Uterus (tissue), 4 donors: ENCODE measurements around the gene ZNF827. TPM values are rescaled to one million over a fixed set of nuclear protein-coding genes. Genes with fewer than 3 reads are reported as not detected.

Experiments used
- DNase-seq, 2 donors: peaks; one replicate each; pipeline ENCODE4 v3.0.0-alpha.2; 2019 to 2020
- H3K27ac ChIP-seq, 2 donors: fragments of 200-600 bp; sonication (generic); 1 replicate in 1 of 2; 2 replicates in 1 of 2; pipeline ENCODE4 v1.5.1; 2016 to 2018
- H3K27me3 ChIP-seq, 2 donors: fragments of 200-600 bp; sonication (generic); one replicate each; pipeline ENCODE4 v1.5.1; 2018 to 2019; ENCODE audit warnings: control low read depth in 1 of 2
- H3K36me3 ChIP-seq, 2 donors: fragments of 200-600 bp; sonication (generic); one replicate each; pipeline ENCODE4 v1.5.1; 2019; ENCODE audit warnings: control low read depth in 1 of 2
- H3K4me1 ChIP-seq, 2 donors: fragments of 200-600 bp; sonication (generic); one replicate each; pipeline ENCODE4 v1.5.1; 2018 to 2019; ENCODE audit warnings: control low read depth in 1 of 2
- H3K4me3 ChIP-seq, 2 donors: fragments of 200-600 bp; sonication (generic); 1 replicate in 1 of 2; 2 replicates in 1 of 2; pipeline ENCODE4 v1.5.1; 2018 to 2019; ENCODE audit warnings: mild to moderate bottlenecking in 1 of 2
- H3K9me3 ChIP-seq, 2 donors: fragments of 200-600 bp; sonication (generic); one replicate each; pipeline ENCODE4 v1.5.1; 2019; ENCODE audit warnings: control low read depth in 1 of 2
- POLR2A ChIP-seq, 2 donors: fragments of 450-650 bp; IDR thresholded peaks; one replicate each; pipeline ENCODE4 v1.6.1; 2016; ENCODE audit warnings: antibody characterized with exemption in 2 of 2, mild to moderate bottlenecking in 1 of 2, moderate library complexity in 1 of 2
- intact Hi-C: fragments of 100-400 bp; cut with DNase I; formaldehyde crosslinking; loops from one replicate; pipeline ENCODE4 v1.15.1; 2023; ENCODE audit warnings: low total_unique reads
- total RNA-seq, 4 donors: library from RNA; depleted of rRNA in 3 of 4; stranded (reverse); fragments of >200 nt in 3 of 4; gene quantifications; one replicate each; pipeline versions ENCODE4 v1.1.0 to v1.2.4, GENCODE V29; 2014 to 2023
- TF ChIP-seq, protein P1 (sequence below), 4 experiments: fragments of 200-600 bp in 2 of 4; fragments of 450-650 bp in 2 of 4; sonication (generic) in 2 of 4; IDR thresholded peaks; one replicate each; pipeline ENCODE4 v1.5.1; 2016 to 2019; ENCODE audit warnings: antibody characterized with exemption in 4 of 4, mild to moderate bottlenecking in 2 of 4, moderate library complexity in 1 of 4
- donor health status: DM: yes; HTN: yes; CAD: no.

ZNF827 gene
- total RNA-seq, 4 donors from 2014 or later = 2.9 to 33.1 (median 14.2) TPM

DNA sequence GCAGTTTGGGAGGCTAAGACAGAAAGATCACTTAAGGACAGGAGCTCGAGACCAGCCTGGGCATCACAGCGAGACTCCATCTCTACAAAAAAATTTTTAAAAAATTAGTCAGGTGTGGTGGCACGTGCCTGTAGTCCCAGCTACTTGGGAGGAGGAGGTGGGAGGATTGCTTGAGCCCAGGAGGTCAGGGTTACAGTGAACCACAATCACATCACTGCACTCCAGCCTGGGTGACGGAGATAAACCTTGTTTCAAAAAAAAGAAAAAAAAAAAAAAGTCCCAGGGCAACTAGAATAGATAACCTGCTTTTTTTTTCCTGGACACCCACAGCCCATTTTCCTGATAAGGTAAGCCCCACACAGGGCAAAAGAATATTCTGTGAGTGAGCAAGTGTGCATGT lies 162.4 kb downstream of the ZNF827 start:
- TF ChIP-seq, protein P1, sequence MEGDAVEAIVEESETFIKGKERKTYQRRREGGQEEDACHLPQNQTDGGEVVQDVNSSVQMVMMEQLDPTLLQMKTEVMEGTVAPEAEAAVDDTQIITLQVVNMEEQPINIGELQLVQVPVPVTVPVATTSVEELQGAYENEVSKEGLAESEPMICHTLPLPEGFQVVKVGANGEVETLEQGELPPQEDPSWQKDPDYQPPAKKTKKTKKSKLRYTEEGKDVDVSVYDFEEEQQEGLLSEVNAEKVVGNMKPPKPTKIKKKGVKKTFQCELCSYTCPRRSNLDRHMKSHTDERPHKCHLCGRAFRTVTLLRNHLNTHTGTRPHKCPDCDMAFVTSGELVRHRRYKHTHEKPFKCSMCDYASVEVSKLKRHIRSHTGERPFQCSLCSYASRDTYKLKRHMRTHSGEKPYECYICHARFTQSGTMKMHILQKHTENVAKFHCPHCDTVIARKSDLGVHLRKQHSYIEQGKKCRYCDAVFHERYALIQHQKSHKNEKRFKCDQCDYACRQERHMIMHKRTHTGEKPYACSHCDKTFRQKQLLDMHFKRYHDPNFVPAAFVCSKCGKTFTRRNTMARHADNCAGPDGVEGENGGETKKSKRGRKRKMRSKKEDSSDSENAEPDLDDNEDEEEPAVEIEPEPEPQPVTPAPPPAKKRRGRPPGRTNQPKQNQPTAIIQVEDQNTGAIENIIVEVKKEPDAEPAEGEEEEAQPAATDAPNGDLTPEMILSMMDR (IDR thresholded peaks at IDR 0.05) = no peak
- TF ChIP-seq POLR2A (IDR thresholded peaks at IDR 0.05) = no peak
- Histone ChIP-seq H3K27ac (no peak overlapping the region), H3K36me3 (no peaks in the 10 kb centered on the region), H3K4me3 (no peak overlapping the region), H3K9me3 (no peaks in the 10 kb centered on the region), H3K4me1 (no peaks in the 10 kb centered on the region), H3K27me3 (no peaks in the 10 kb centered on the region)
- intact Hi-C loops = no loop called here
- DNase-seq = no peak

- no peaks in the 10 kb centered on the region for H3K36me3 ChIP-seq
- no peak overlapping the region for H3K4me3 ChIP-seq
- no peaks in the 10 kb centered on the region for H3K4me1 ChIP-seq
- H3K27ac ChIP-seq = no peak overlapping the region
- no peak for DNase-seq
- no peaks in the 10 kb centered on the region for H3K27me3 ChIP-seq
- intact Hi-C loops = no loop called here
- TF ChIP-seq, protein P1 (IDR thresholded peaks at IDR 0.05) = no peak
- no peak for TF ChIP-seq POLR2A (IDR thresholded peaks at IDR 0.05)
- H3K9me3 ChIP-seq = no peaks in the 10 kb centered on the region
Measured at GRCh38 chr4:145775406-145775805, 163.2 kb downstream of the ZNF827 start.

DNA sequence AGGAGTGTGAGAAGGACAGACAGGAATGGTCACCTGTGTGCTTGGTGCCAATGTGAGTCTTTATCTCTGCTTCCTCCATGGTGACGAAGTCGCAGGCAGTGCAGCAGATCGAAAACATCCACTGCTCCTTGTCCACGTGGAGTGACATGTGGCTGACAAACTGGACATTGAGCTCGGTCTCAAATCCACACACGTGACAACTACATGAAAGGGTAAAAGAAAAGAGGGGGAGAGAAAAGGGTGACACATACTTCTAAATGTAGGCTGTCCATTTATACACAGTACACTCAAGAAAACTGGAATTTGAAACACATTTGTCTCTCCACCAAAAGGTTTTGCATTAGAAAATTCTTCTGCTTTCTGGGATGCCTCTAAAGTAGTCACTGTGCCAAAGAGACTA lies 164.2 kb downstream of the ZNF827 start:
- intact Hi-C loops = no loop called here
- Histone ChIP-seq H3K27ac (no peak overlapping the region), H3K36me3 (no peaks in the 10 kb centered on the region), H3K27me3 (no peaks in the 10 kb centered on the region), H3K9me3 (no peaks in the 10 kb centered on the region), H3K4me1 (no peaks in the 10 kb centered on the region), H3K4me3 (no peak overlapping the region)
- DNase-seq = no peak
- TF ChIP-seq POLR2A (IDR thresholded peaks at IDR 0.05) = no peak
- TF ChIP-seq, protein P1 (IDR thresholded peaks at IDR 0.05) = no peak

DNA sequence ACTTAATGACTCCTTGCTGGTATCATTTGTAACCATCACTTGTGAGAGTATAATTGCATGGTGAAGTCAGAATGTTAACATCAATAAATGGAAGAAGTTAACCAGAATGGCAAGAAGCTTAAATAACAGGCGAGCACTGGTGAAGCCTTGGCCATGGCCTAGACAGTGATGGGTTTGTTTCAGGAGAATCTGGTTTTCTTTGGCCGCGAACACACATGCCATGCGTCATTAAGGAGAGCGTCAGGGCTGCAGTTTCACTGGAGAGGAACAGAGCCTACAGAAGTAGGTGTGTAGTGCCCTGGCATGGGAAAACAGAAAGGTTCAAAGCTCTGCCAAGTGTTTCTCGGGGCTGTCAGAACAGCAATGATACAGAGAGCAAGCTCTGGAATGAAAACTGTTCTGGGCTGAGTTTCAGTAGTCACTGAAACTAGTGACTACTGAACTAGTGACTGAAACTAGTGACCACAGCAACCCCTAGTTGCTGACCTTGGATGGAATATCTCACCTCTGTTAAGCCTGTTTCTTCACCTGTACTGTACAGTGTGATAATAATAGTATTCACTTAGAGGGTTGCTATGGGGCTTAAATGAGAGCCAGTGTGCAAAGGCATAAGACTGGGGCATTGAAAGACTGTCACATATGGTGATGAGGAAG lies 164.9 kb downstream of the ZNF827 start:
- peak in 1 of 2 donors; percentile 24 for DNase-seq
- no peaks in the 10 kb centered on the region for H3K9me3 ChIP-seq
- intact Hi-C loops = no loop called here
- no peaks in the 10 kb centered on the region for H3K27me3 ChIP-seq
- H3K36me3 ChIP-seq = no peaks in the 10 kb centered on the region
- no peaks in the 10 kb centered on the region for H3K4me1 ChIP-seq
- TF ChIP-seq, protein P1 (IDR thresholded peaks at IDR 0.05) = no peak
- no peak for TF ChIP-seq POLR2A (IDR thresholded peaks at IDR 0.05)
- H3K4me3 ChIP-seq = no peak overlapping the region
- H3K27ac ChIP-seq = peak overlapping the region; percentile 22 to 37

DNA sequence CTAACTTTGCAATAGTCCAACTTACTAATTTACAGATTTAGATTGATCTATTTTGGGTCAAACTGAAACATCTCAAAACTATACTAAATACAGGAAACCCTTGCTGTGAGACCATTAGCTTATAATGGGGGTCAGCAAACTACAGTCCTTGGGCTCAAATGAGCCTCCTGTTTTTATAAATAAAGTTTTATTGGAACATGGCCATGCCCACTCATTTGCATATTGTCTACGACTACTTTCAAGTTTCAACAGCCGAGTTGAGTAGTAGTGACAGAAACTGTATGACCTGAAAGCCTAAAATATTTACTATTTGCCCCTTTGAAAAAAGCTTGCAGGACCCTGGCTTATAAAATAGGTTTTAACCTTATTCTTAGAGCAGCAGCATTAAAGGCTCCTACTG lies 166.3 kb downstream of the ZNF827 start:
- no peak for DNase-seq
- Histone ChIP-seq H3K27ac (no peak overlapping the region), H3K27me3 (no peaks in the 10 kb centered on the region), H3K4me1 (no peaks in the 10 kb centered on the region), H3K36me3 (no peaks in the 10 kb centered on the region), H3K9me3 (no peaks in the 10 kb centered on the region), H3K4me3 (no peak overlapping the region)
- intact Hi-C loops = no loop called here
- TF ChIP-seq, protein P1 (IDR thresholded peaks at IDR 0.05) = no peak
- TF ChIP-seq POLR2A (IDR thresholded peaks at IDR 0.05) = no peak
